ENCODE measurements around the gene EVA1C.
A peak's percentile ranks its signal among the peaks of the same experiment; 100 is the strongest.
"Not testable (repeated sequence)": the region's sequence is repeated elsewhere in the genome, so short reads cannot be mapped to it uniquely, and the experiment has no call there.

EVA1C gene, protein sequence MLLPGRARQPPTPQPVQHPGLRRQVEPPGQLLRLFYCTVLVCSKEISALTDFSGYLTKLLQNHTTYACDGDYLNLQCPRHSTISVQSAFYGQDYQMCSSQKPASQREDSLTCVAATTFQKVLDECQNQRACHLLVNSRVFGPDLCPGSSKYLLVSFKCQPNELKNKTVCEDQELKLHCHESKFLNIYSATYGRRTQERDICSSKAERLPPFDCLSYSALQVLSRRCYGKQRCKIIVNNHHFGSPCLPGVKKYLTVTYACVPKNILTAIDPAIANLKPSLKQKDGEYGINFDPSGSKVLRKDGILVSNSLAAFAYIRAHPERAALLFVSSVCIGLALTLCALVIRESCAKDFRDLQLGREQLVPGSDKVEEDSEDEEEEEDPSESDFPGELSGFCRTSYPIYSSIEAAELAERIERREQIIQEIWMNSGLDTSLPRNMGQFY

GRCh38 chr21:32412162-32413014, at the start of gene EVA1C:
Gene EVA1C, plus strand, starts transcription at chr21:32412706. Its CDS starts 148 bp downstream, at chr21:32412854.
- peak in 9 of 14 donors; percentile 41 to 87 (median 72) for DNase-seq

DNA sequence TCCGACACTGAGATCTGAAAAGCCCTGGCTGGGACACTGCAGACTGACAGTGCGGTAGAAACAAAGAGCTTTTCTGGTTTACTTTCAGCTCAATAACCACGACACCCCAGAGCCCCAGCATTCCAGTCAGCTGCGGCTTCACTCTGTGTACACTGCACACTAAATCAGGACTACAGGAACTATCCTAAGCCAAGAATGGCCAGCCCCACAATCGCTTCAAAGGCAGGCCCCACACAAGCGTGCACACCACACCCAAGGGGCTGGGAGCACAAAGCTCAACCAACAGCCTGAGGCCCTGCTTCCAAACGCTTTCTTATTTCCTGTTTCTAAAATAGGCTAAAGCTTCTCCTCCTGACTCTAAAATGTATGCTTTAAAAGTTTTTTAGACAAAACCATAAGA, 48.1 kb upstream of the EVA1C start:
- peak in 4 of 14 donors; percentile 12 to 27 (median 16) for DNase-seq

DNA sequence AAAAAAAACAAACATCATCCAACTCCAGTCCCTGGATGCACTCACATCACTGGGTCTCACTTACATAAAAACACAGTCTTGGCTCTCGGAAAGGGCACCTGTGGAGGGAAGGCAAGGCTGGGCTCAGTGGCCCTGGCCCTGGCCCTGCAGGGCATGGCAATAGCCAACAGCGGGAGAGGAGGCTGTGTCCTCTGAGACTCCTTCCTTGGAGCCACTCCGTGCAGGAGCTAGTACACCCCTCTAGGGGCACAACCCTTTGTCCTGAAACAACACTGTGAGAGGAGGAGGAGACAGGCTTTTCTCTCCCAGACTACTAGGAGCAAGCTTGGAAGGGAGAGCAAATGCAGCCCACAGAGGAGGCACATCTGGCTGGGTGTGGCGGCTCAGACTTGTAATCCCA, 47.7 kb upstream of the EVA1C start:
- no peak for DNase-seq

DNA sequence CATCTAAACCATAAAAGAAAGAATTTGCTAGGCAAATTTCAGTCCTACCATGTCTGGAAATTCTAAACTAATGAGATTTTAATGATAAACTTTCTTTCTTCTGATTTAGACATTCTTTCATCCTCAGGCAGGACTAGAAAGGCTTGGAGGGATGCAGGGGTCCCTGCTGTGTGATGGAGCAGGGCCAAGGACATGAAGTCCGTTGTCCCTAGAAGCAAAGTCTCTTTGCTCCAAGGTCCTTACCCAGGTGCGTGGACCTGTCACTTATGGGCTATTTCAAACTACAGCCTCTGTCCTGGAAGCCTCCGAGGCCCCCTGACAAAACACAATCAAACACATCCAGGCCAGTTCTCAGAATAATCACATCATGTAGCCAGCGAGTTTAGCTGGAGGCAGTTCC, 46.3 kb upstream of the EVA1C start:
- peak in 1 of 14 donors; percentile 50 for DNase-seq

DNA sequence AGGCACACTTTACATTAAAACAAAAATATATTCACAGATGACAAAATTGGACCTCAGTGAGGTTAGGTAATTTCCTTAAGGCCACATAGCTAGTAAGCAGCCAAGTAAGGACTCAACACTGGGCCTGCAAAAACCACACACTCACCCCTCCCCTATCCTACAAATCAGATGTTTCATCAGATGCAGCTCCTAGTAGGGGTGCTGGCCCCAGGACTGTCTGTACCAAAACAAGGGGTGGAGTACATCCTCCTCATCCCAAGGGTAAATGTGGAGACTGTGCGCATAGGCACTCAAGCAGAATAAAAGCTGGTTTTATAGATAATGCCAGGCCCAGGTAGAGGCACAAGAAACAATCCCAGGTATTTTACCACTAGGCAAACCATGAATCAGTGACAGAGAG, 45.3 kb upstream of the EVA1C start:
- DNase-seq = no peak

DNA sequence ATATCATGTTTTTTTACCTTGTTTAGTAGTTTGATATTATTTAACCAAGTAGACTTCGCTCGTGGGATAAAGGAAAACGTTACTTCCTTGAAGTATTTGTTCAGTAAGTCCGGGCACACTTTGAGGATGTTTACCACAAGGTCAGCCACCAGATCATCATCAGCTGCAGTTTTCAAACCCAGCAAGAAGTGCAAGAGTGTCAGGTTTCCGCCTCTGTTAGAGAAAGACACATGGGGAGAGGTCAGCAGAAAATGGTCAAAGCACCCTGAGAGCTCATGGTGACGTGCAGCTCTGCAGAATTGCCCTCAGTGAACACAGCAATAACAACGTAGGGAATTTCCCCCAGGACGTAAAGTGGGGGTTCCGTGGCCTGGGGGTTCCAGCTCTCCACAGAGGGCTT, 44.1 kb upstream of the EVA1C start:
- no peak for DNase-seq

DNA sequence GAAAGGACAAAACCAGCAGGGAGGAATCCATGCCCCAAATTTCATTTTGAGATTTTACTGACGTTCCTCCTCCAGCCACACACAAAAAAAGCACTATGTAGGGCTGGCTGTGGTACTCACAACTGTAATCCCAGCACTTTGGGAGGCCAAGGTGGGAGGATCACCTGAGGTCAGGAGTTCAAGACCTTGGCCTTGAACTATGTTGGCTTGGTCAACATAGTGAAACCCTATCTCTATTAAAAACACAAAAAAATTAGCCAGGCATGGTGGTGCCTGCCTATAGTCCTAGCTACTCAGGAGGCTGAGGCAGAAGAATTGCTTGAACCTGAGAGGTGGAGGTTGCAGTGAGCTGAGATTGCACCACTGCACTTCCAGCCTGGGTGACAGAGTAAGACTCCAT, 43.5 kb upstream of the EVA1C start:
- DNase-seq = not testable (repeated sequence)

- DNase-seq = no peak
Measured at GRCh38 chr21:32370998-32371766, 41.3 kb upstream of the EVA1C start.

DNA sequence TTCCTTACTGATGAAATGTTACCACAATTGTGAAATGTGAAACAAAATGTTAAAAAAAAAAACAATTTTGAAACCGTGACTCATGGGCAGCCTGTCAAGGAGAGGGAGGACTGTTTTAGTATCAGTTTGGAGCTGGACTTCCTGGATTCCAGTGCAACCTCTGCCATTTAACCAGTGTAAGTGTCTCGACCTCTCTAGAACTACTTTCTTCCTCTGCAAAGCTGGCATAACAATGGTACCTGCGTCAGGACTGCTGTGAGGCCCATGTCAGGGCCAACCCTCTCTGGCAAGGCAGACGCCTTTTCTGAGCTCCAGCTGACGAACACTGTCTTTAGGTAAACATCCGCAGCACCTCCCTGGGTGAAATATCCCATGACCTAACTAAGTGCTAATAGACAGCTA, 40.6 kb upstream of the EVA1C start:
- no peak for DNase-seq

- no peak for DNase-seq
Measured at GRCh38 chr21:32372755-32373154, 39.8 kb upstream of the EVA1C start.

- no peak for DNase-seq
Measured at GRCh38 chr21:32377506-32377905, 35.0 kb upstream of the EVA1C start.

DNA sequence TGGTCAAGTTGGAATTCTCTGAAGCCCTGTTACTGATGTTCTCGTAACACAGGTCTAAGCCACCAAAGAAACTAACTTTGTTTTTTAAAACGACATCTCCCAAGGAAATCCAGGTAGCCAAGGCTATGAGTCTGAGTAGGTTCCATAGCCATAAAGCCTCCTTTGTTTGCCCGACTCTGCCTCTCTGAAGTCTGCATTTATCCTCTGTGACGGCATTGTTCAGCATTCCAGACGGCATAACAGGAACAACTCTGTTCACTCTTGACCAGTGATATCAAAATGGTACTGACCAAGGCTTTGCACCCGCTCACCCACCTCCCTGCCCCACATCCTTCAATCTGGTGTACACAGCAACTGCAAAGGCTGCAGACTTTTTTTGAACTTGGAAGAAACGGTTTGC, 34.5 kb upstream of the EVA1C start:
- peak in 2 of 14 donors; percentile 8 to 17 for DNase-seq

DNA sequence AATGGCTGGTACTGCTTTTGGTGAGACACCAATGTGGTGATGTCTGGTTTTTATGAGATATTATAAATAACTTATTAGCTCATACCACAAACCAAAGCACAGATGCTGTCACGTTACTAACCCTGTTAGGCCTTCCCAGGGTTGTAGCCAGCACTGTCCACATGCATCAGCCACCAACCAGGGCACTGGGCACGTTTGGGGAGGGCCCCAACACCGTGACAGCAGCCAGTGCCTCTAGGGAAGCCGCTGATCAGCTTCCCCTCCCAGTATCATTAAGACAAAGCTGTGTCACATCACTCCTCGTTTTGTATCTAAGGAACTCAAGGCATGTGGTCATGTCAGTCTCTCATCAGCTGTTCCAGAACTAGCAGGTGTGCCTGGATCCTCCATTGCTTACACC, 33.5 kb upstream of the EVA1C start:
- DNase-seq = no peak

- no peak for DNase-seq
Measured at GRCh38 chr21:32380940-32381339, 31.6 kb upstream of the EVA1C start.

DNA sequence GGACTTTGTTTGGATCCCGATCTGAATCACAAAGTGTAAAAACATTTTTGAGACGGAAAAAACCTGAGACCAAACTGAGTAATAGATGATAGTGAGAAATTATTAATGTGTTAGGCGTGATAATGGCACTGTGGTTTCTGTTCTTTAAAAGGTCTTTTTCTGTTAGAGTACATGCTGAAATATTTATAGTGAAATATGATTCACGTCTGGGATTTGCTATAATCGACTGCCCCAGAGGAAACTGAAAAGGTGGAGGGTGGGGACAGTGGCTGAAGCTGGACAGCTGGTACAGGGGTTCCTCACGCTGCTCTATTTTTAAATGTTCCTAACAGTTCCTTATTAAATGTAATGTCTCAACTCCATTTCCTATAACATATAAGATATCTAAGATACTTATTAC, 30.9 kb upstream of the EVA1C start:
- no peak for DNase-seq

GRCh38 chr21:32382108-32382644, 30.3 kb upstream of the EVA1C start:
- DNase-seq = no peak

- DNase-seq = no peak
Measured at GRCh38 chr21:32383812-32384211, 28.7 kb upstream of the EVA1C start.

DNA sequence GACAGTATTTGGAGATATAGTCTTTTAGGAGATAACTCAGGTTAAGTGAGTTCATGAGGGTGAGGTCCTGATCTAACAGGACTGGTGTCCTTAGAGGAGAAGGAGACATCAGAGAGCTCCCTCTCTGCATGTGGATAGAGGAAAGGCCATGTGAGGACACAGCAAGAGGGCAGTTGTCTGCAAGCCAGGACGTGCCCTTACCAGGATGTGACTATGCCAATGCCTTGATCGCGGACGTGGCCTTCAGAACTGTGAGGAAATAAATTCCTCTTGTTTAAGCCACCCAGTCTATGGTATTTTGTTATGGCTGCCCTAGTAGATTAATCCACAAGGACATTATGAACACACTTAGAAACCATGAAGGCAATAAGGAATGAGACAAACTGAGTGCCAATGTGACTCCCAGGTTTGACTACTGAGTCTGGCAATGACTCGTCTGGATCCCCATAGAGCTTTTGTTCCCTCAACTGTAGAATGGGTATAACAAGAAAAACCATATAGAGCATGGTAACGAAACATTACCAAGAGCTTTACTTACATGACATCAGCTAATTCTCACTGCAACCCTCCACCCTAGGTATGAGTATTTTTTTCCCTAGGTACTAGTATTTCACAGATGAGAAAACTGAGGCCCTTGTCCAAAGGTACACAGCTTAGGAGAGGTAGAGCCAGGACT, 26.2 kb upstream of the EVA1C start:
- DNase-seq = no peak

DNA sequence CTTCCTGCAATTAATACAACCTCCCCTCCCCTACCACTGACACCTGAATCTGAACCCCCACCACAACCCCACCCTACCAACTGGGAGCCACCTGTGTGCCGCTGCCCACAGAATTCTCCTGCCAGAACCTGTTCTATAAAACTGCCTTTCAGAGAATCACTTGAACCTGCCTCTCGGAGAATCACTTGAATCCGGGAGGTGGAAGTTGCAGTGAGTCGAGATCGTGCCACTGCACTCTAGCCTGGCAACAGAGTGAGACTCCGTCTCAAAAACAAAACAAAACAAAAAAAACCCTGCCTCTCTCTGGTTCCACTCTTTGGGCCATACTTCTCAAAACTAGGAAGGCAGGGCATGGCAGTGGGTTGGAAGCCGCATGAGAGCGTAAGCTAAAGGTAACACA, 25.4 kb upstream of the EVA1C start:
- DNase-seq = no peak

GRCh38 chr21:32388306-32388705, 24.2 kb upstream of the EVA1C start:
- DNase-seq = no peak

GRCh38 chr21:32389337-32390015, 23.0 kb upstream of the EVA1C start:
- peak in 1 of 14 donors; percentile 13 for DNase-seq
